H1 (cell line): ENCODE results near the gene RNASE3. TPM values are rescaled to one million over a fixed set of nuclear protein-coding genes. Genes with fewer than 3 reads are reported as not detected.

ENCODE experiments used
- CHD1 ChIP-seq: IDR thresholded peaks from 2 replicates; pipeline ENCODE4 v1.6.1; 2012; ENCODE audit warnings: low read depth, low read length, improper control_type of control experiment
- HDAC2 ChIP-seq, 2 experiments: fragments of 300-600 bp in 1 of 2; sonication (generic) in 1 of 2; IDR thresholded peaks; 2 replicates each; pipeline ENCODE4 v1.6.1; 2011 to 2012; ENCODE audit warnings: low read depth in 2 of 2, low read length in 2 of 2, mild to moderate bottlenecking in 2 of 2, moderate library complexity in 2 of 2, borderline replicate concordance in 1 of 2, inconsistent platforms in 1 of 2
- MAX ChIP-seq: IDR thresholded peaks from 2 replicates; pipeline ENCODE4 v1.6.1; 2012; ENCODE audit warnings: inconsistent platforms
- SIX5 ChIP-seq: IDR thresholded peaks from 2 replicates; pipeline ENCODE4 v1.6.1; 2011; ENCODE audit warnings: mild to moderate bottlenecking, low read depth, low read length
- TAF1 ChIP-seq: IDR thresholded peaks from 2 replicates; pipeline ENCODE4 v1.6.1; 2011; ENCODE audit warnings: mild to moderate bottlenecking, low read depth, low read length
- TCF12 ChIP-seq: IDR thresholded peaks from 2 replicates; pipeline ENCODE4 v1.6.1; 2011; ENCODE audit warnings: low read depth, mild to moderate bottlenecking, low read length
- polyA plus RNA-seq, 7 experiments: library from polyadenylated mRNA; depleted of rRNA in 3 of 7; stranded (reverse) in 5 of 7; unstranded in 2 of 7; fragments of >200 nt in 5 of 7; fragments of 200-250 nt in 2 of 7; gene quantifications; 1 replicate in 5 of 7; 2 replicates in 1 of 7; 4 replicates in 1 of 7; pipeline versions ENCODE4 v1.2.1 to v1.2.3, GENCODE V29; 2011 to 2013; ENCODE audit warnings: missing spikeins in 2 of 7, mixed read lengths in 2 of 7
- total RNA-seq: library from RNA; stranded (reverse); fragmentation: NEBNext Ultra II Directional; extraction: Animal tissue kit (Norgen Biotek cat#: 25700); gene quantifications from 2 replicates; pipeline ENCODE4 v1.2.1, GENCODE V29; 2021

RNASE3 gene
- total and polyA plus RNA-seq, 2 of the 8 experiments (the other 6 are each of a cell fraction or from before 2014, with no cell fraction given), result not detected

- TF ChIP-seq CHD1 (no peak), MAX (no peak), TAF1 (no peak), TCF12 (no peak), SIX5 (no peak), HDAC2 (IDR thresholded peaks at IDR 0.05; ENCODE audit: borderline replicate concordance in 1 of 2, low read depth in 2 of 2, low read length in 2 of 2) (no peak)
These were observed 44.6 kb upstream of the RNASE3 start (continued) for GRCh38 chr14:20846560-20846959.
